Hair follicle dermal papilla cell (primary cell): ENCODE measurements around the gene ARHGAP11A. TPM values are rescaled to one million over a fixed set of nuclear protein-coding genes. Genes with fewer than 3 reads are reported as not detected.

Experiments
- small RNA-seq: library from RNA; depleted of rRNA; stranded (forward); fragments of <200 nt; gene quantifications from one replicate; pipeline ENCODE3, GENCODE V24; 2012
- total RNA-seq: library from RNA; depleted of rRNA; stranded (reverse); fragments of >200 nt; gene quantifications from 2 replicates; pipeline ENCODE4 v1.2.3, GENCODE V29; 2012

ARHGAP11A gene, protein sequence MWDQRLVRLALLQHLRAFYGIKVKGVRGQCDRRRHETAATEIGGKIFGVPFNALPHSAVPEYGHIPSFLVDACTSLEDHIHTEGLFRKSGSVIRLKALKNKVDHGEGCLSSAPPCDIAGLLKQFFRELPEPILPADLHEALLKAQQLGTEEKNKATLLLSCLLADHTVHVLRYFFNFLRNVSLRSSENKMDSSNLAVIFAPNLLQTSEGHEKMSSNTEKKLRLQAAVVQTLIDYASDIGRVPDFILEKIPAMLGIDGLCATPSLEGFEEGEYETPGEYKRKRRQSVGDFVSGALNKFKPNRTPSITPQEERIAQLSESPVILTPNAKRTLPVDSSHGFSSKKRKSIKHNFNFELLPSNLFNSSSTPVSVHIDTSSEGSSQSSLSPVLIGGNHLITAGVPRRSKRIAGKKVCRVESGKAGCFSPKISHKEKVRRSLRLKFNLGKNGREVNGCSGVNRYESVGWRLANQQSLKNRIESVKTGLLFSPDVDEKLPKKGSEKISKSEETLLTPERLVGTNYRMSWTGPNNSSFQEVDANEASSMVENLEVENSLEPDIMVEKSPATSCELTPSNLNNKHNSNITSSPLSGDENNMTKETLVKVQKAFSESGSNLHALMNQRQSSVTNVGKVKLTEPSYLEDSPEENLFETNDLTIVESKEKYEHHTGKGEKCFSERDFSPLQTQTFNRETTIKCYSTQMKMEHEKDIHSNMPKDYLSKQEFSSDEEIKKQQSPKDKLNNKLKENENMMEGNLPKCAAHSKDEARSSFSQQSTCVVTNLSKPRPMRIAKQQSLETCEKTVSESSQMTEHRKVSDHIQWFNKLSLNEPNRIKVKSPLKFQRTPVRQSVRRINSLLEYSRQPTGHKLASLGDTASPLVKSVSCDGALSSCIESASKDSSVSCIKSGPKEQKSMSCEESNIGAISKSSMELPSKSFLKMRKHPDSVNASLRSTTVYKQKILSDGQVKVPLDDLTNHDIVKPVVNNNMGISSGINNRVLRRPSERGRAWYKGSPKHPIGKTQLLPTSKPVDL
- 7.2 and 15.1 TPM in 2 replicates for total RNA-seq

DNA sequence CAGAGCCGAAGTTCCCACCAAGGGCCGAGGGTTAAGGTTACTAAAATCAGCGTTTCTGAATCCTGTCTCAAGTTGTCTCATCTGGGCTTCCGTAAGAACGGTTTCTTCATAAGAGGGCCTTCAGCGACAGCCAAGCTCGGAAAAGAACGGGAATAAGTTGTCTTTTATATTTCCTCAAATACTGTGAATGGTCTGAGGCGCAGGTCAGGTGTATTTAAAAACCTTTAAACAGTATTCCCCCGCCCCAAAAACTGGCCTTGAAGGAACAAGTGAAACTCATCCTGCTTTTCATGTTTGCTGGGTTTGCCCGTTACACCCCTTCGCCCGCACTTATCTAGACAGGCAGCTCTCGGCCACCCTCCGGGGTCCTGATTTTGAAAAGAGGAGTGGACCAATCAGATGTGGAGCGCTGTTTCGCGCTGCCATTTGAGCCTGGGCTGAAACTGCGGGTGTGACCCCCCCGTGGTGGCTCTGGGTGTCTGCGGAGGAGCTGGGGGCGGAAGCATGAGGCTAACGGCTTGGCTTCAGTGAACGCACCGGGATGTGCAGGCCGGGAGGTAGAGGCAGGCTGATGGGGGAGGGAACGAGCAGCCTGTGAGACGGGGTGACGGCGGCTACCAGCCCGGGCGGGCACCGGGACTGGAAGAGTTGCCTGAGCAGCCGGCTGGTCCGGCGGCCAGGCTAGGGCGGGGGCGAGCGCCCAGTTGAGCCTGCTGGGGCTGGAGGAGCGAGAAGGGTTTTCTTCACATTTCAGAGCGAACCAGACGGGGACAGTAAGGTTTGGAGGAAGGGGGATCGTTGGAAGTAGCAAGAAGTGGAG lies at the start of gene ARHGAP11A:
Gene ARHGAP11A (plus strand): TSS at position 454 of the 820 bp plus-strand sequence. CDS start 708 bp downstream, outside the sequence.

DNA sequence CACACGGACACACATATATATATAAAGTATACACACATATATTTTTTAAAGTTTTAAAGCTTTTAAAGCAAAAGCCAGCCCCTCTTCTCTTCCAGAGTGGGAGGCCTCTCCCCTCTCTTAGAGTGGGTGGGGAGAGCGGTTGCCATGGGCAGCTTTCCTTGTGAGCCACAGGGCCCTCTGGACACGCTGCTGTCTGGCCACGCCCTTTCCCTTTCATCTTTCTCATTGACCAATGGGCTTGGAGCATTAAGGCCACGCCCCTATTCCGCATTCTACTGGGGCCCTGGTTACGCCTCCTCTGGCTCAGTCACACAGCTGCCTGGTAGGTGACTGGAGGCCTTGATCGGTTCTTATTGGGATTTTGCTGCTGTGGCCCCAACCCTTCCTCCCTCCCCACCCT lies 22.2 kb upstream of the ARHGAP11A start, which contains the start of gene GOLGA8N:
Gene GOLGA8N (plus strand): TSS at position 306 of the 400 bp plus-strand sequence.

DNA sequence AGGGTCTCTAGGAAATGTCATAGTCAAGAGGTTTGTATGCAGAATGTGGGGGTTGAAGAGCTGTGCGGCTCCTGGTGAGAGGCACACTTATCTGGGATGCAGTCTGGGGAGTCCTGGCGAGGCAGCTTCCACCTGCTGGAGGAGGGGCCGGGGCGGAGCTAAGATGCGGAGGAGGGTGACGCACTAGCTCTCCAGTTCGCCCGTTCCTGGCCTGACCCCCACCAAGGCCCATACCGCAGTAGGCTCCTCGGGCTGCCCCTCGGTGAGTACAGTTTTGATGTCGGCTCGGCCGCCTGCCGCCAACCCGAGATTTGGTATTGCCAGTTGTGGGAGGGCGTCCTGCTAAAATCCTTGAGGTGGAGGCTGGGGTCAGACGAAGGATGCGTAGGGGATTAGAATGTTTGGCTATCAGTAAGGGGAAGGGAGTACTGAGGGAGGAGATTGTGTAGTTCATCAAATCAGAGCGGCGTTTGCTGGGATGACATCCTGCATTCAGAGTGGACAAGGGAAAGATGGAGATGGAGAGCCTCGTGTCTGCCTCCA lies 26.3 kb downstream of the ARHGAP11A start, which contains the start of gene SCG5:
Gene SCG5 (plus strand): TSS at position 194 of the 543 bp plus-strand sequence. CDS start 1,883 bp downstream, outside the sequence.

Small RNA genes lying within 50 kb of the gene (small RNA-seq; reads per million reads assigned to genes)
- not detected for gene RN7SL286P

Other genes starting within 250 kb of the ARHGAP11A start
- 0.32 TPM in 1 of 2 replicates, not detected in the other for gene GOLGA8K, start 212.2 kb upstream of the ARHGAP11A start, total RNA-seq
- 0.97 and 2.7 TPM in 2 replicates for gene GOLGA8O, start 159.9 kb upstream of the ARHGAP11A start, total RNA-seq
- 3.3 and 14.1 TPM in 2 replicates for gene GOLGA8N, start 22.0 kb upstream of the ARHGAP11A start, total RNA-seq
- gene SCG5, start 26.2 kb downstream of the ARHGAP11A start, total RNA-seq = 7.8 and 11.8 TPM in 2 replicates
- 1,377 and 1,454 TPM in 2 replicates for gene GREM1, start 102.5 kb downstream of the ARHGAP11A start, total RNA-seq